Panc1 (cell line): ENCODE measurements around the gene SLC35F2.

Experiments used
- CTCF ChIP-seq: fragments of 450-650 bp; IDR thresholded peaks from 2 replicates; pipeline ENCODE4 v1.5.1; 2017; ENCODE audit warnings: mild to moderate bottlenecking
- POLR2AphosphoS5 ChIP-seq: IDR thresholded peaks from 2 replicates; pipeline ENCODE4 v1.6.1; 2012; ENCODE audit warnings: mild to moderate bottlenecking, low read depth, low read length, moderate library complexity
- REST ChIP-seq, 2 experiments: IDR thresholded peaks; 2 replicates each; pipeline ENCODE4 v1.6.1; 2011 to 2012; ENCODE audit warnings: low read depth in 2 of 2, control low read depth in 1 of 2, low read length in 1 of 2, mild to moderate bottlenecking in 1 of 2, moderate library complexity in 1 of 2; ENCODE audit not compliant: insufficient read depth in 1 of 2
- TCF7L2 ChIP-seq: IDR thresholded peaks from 2 replicates; pipeline ENCODE4 v1.6.1; 2011; ENCODE audit warnings: mild to moderate bottlenecking, low read depth, low read length, inconsistent platforms

GRCh38 chr11:107821199-107821927 lies 37.2 kb downstream of the SLC35F2 start:
- TF ChIP-seq CTCF (no peak), POLR2AphosphoS5 (no peak), REST (IDR thresholded peaks at IDR 0.05; ENCODE audit: insufficient read depth in 1 of 2, low read depth in 2 of 2, low read length in 1 of 2) (no peak), TCF7L2 (no peak)
